GM18505 (cell line): Measurements from ENCODE around the gene CACNA1C.

Experiments
- ATAC-seq: cut with Tn5 transposase; IDR thresholded peaks from one replicate; pipeline ENCODE4 v1.9.1; 2021; ENCODE audit not compliant: unreplicated experiment
- POLR2A ChIP-seq: IDR thresholded peaks from 4 replicates; pipeline ENCODE4 v1.6.1; 2011; ENCODE audit warnings: borderline replicate concordance; ENCODE audit not compliant: insufficient read depth, insufficient read length; ENCODE audit errors: extremely low read depth

Gene CACNA1C

GRCh38 chr12:2376908-2377657 is 324.3 kb downstream of the CACNA1C start:
- ATAC-seq, result no peak
- TF ChIP-seq POLR2A, result no peak

GRCh38 chr12:2378835-2379330 is 326.1 kb downstream of the CACNA1C start:
- TF ChIP-seq POLR2A, result no peak
- ATAC-seq, result no peak

GRCh38 chr12:2380946-2381345 is 328.2 kb downstream of the CACNA1C start:
- TF ChIP-seq POLR2A, result no peak
- ATAC-seq, result no peak

GRCh38 chr12:2382370-2383155 is 329.8 kb downstream of the CACNA1C start:
- ATAC-seq, result no peak
- no peak for TF ChIP-seq POLR2A

- ATAC-seq, result no peak
- TF ChIP-seq POLR2A, result no peak
Observed at GRCh38 chr12:2383325-2384028, 330.7 kb downstream of the CACNA1C start.

- no peak for ATAC-seq
- no peak for TF ChIP-seq POLR2A
Observed at GRCh38 chr12:2384029-2384386, 331.2 kb downstream of the CACNA1C start.

- no peak for ATAC-seq
- TF ChIP-seq POLR2A, result no peak
Observed at GRCh38 chr12:2384533-2385351, 332.0 kb downstream of the CACNA1C start.

GRCh38 chr12:2385529-2385928 is 332.7 kb downstream of the CACNA1C start:
- TF ChIP-seq POLR2A, result no peak
- no peak for ATAC-seq

GRCh38 chr12:2386566-2386965 is 333.8 kb downstream of the CACNA1C start:
- no peak for TF ChIP-seq POLR2A
- ATAC-seq, result no peak

GRCh38 chr12:2387103-2387834 is 334.5 kb downstream of the CACNA1C start:
- no peak for TF ChIP-seq POLR2A
- no peak for ATAC-seq

- ATAC-seq, result no peak
- no peak for TF ChIP-seq POLR2A
Observed at GRCh38 chr12:2389079-2389790, 336.4 kb downstream of the CACNA1C start.
